Activated B cell treated with CpG ODN at 0.5 μM for 24 hours (primary cell): Measurements from ENCODE around the gene NEK6. TPM values are rescaled to one million over a fixed set of nuclear protein-coding genes. Genes with fewer than 3 reads are reported as not detected.
A peak's percentile ranks its signal among the peaks of the same experiment; 100 is the strongest.

Experiments
- ATAC-seq: fragments of 200-7000 bp; cut with Tn5 transposase; one replicate; pipeline ENCODE4 v1.10.0; 2021; ENCODE audit warnings: low read depth, mild to moderate bottlenecking, moderate library complexity
- CTCF ChIA-PET: fragments of 350-600 bp; sonication (Branson Sonifier 250); formaldehyde crosslinking; loops from one replicate; lab custom pipeline; 2021; ENCODE audit warnings: antibody characterized with exemption; lab: Charles Lee
- POLR2A ChIA-PET: fragments of 350-600 bp; sonication (Branson Sonifier 250); formaldehyde crosslinking; loops from one replicate; lab custom pipeline; 2021; ENCODE audit warnings: antibody characterized with exemption; lab: Charles Lee
- DNase-seq: peaks from one replicate; pipeline ENCODE4 v3.0.0; 2022
- H3K27ac Mint-ChIP-seq: one replicate; pipeline ENCODE4 v1.8.0; 2020; ENCODE audit warnings: mixed read lengths
- H3K27me3 Mint-ChIP-seq: one replicate; pipeline ENCODE4 v1.8.0; 2021; ENCODE audit warnings: mixed read lengths
- H3K36me3 Mint-ChIP-seq: one replicate; pipeline ENCODE4 v1.8.0; 2021; ENCODE audit warnings: low read depth, mixed read lengths
- H3K4me1 Mint-ChIP-seq: one replicate; pipeline ENCODE4 v1.8.0; 2021; ENCODE audit warnings: mixed read lengths
- H3K4me3 Mint-ChIP-seq: one replicate; pipeline ENCODE4 v1.8.0; 2020; ENCODE audit warnings: mild to moderate bottlenecking, mixed read lengths
- H3K9me3 Mint-ChIP-seq: one replicate; pipeline ENCODE4 v1.8.0; 2020; ENCODE audit warnings: mixed read lengths
- CTCF ChIP-seq: fragments of 200-600 bp; IDR thresholded peaks from one replicate; pipeline ENCODE4 v1.8.0; 2022; ENCODE audit warnings: antibody characterized with exemption, mild to moderate bottlenecking
- intact Hi-C: fragments of 100-400 bp; cut with micrococcal nuclease; formaldehyde crosslinking; loops from one replicate; pipeline ENCODE4 v1.15.1; 2024
- total RNA-seq: library from RNA; stranded (reverse); gene quantifications from 2 replicates; pipeline ENCODE4 v1.2.3, GENCODE V29; 2022

The NEK6 gene
- total RNA-seq, 1 donor from 2014 or later: 110 TPM

- no peak for TF ChIP-seq CTCF
- ChIA-PET POLR2A (no interaction called here), CTCF (no interaction called here)
- intact Hi-C loops: loop anchor here (1.0 kb wide), 1 partner anchor 8 kb away; no protein-coding TSS in a partner anchor
- ATAC-seq (no peak), DNase-seq (no peak)
- Mint-ChIP-seq H3K27ac (peak overlapping the region; percentile 35), H3K4me3 (no peak overlapping the region), H3K36me3 (peaks cover 21% of the 10 kb centered on the region), H3K4me1 (peaks cover 87% of the 10 kb centered on the region), H3K9me3 (no peaks in the 10 kb centered on the region), H3K27me3 (no peaks in the 10 kb centered on the region)
These were observed 20.3 kb downstream of the NEK6 start for GRCh38 chr9:124278054-124278540.

- POLR2A ChIA-PET: interaction anchor here (0.7 kb wide), 1 partner anchor 53 kb away, joined by 7 read pairs; no protein-coding TSS in a partner anchor
- H3K27ac Mint-ChIP-seq: peak overlapping the region; percentile 56
- no peaks in the 10 kb centered on the region for H3K27me3 Mint-ChIP-seq
- no peak for TF ChIP-seq CTCF
- no peak overlapping the region for H3K4me3 Mint-ChIP-seq
- intact Hi-C loops: no loop called here
- no peaks in the 10 kb centered on the region for H3K9me3 Mint-ChIP-seq
- ATAC-seq: no peak
- H3K4me1 Mint-ChIP-seq: peaks cover 87% of the 10 kb centered on the region
- peaks cover 17% of the 10 kb centered on the region for H3K36me3 Mint-ChIP-seq
- CTCF ChIA-PET: no interaction called here
- no peak for DNase-seq
These were observed 21.9 kb downstream of the NEK6 start for GRCh38 chr9:124279531-124280175.

- H3K27me3 Mint-ChIP-seq: no peaks in the 10 kb centered on the region
- intact Hi-C loops: no loop called here
- POLR2A ChIA-PET: no interaction called here
- H3K4me1 Mint-ChIP-seq: peaks cover 87% of the 10 kb centered on the region
- CTCF ChIA-PET: no interaction called here
- H3K9me3 Mint-ChIP-seq: no peaks in the 10 kb centered on the region
- TF ChIP-seq CTCF: no peak
- H3K4me3 Mint-ChIP-seq: no peak overlapping the region
- DNase-seq (no peak), ATAC-seq (no peak)
- peaks cover 14% of the 10 kb centered on the region for H3K36me3 Mint-ChIP-seq
- peak overlapping the region; percentile 65 for H3K27ac Mint-ChIP-seq
These were observed 22.5 kb downstream of the NEK6 start for GRCh38 chr9:124280176-124280691.

GRCh38 chr9:124281931-124282371, 24.2 kb downstream of the NEK6 start:
- H3K4me1 Mint-ChIP-seq: peaks cover 88% of the 10 kb centered on the region
- H3K9me3 Mint-ChIP-seq: no peaks in the 10 kb centered on the region
- H3K27me3 Mint-ChIP-seq: no peaks in the 10 kb centered on the region
- no peak for ATAC-seq
- intact Hi-C loops: no loop called here
- H3K4me3 Mint-ChIP-seq: peak overlapping the region; percentile 44
- no peak for TF ChIP-seq CTCF
- POLR2A ChIA-PET: no interaction called here
- no peak for DNase-seq
- peak overlapping the region; percentile 79 for H3K27ac Mint-ChIP-seq
- H3K36me3 Mint-ChIP-seq: peaks cover 18% of the 10 kb centered on the region
- CTCF ChIA-PET: no interaction called here

- peak overlapping the region; percentile 19 for H3K4me3 Mint-ChIP-seq
- DNase-seq (no peak), ATAC-seq (no peak)
- no peaks in the 10 kb centered on the region for H3K27me3 Mint-ChIP-seq
- H3K27ac Mint-ChIP-seq: peak overlapping the region; percentile 79
- no peak for TF ChIP-seq CTCF
- ChIA-PET CTCF (no interaction called here), POLR2A (interaction anchor here (1.2 kb wide), 1 partner anchor 9 kb away, joined by 3 read pairs; no protein-coding TSS in a partner anchor)
- peaks cover 92% of the 10 kb centered on the region for H3K4me1 Mint-ChIP-seq
- H3K36me3 Mint-ChIP-seq: peaks cover 21% of the 10 kb centered on the region
- intact Hi-C loops: no loop called here
- no peaks in the 10 kb centered on the region for H3K9me3 Mint-ChIP-seq
These were observed 24.9 kb downstream of the NEK6 start for GRCh38 chr9:124282442-124283227.
